ENCODE results near the gene GLG1. TPM values are rescaled to one million over a fixed set of nuclear protein-coding genes. Genes with fewer than 3 reads are reported as not detected.
"Not testable (repeated sequence)": the region's sequence is repeated elsewhere in the genome, so short reads cannot be mapped to it uniquely, and the experiment has no call there.

The GLG1 gene
- total RNA-seq, 4 donors from 2014 or later = 53.0 to 272 (median 127) TPM

DNA sequence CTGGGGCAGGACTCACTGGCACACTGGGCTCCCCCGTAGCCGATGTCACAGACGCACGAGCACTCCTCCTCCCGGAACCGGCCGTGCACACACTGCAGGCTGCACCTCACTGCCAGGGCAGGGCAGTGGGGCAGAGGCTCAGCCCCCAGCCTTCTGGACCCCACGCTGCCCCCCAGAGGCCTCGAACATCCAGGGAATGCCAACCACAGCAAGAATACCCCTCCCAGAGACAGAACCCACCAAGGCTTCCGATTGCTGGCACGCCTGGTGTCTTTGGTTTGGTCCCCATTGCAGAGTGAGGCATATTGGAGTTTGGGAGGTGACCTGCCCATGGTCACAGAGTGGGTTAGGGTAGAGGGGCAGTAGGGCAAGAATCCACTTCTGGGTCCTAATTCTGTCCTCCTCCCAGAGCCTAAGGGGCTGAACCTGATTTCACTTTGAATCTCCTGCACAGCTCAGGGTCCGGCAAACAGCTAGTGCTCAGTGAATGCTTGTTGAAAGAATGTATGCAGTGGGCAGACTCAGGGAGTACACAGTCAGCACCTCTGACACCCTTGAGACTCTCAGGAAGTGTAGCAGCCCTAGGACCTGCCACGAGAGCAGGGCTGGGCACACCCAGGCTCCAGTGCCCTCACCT lies 194.7 kb downstream of the GLG1 start:
- intact Hi-C loops (cut with DNase I; ENCODE audit: low total_unique reads); H3K4me1 ChIP-seq; H3K9me3 ChIP-seq; H3K36me3 ChIP-seq; H3K4me3 ChIP-seq; H3K27me3 ChIP-seq; H3K27ac ChIP-seq: not testable (repeated sequence)
- peak in 1 of 2 donors; percentile 4 for DNase-seq

DNA sequence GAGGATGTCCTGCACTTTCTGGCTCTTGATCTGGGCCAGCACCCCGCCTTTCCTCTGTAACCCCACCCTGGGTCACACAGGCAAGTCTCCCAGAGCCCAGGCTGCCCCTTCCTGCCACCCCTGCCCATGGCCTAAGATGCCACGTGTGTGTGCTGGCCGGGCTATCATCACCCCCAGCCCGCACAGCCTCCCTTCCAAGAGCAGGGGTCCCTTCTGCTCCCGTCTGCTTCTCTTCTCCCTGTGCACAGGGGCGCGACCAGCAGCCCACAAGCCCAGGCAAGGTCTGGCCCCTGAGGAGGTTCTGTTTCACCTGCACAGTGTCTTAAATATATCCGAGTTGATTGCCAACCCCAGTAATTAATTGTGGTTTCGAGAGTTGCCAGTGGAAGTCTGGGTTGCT lies 195.9 kb downstream of the GLG1 start:
- H3K27me3 ChIP-seq; H3K36me3 ChIP-seq; H3K4me1 ChIP-seq; H3K4me3 ChIP-seq; intact Hi-C loops (cut with DNase I; ENCODE audit: low total_unique reads); H3K27ac ChIP-seq; H3K9me3 ChIP-seq: not testable (repeated sequence)
- DNase-seq = peak in 1 of 2 donors; percentile 16

DNA sequence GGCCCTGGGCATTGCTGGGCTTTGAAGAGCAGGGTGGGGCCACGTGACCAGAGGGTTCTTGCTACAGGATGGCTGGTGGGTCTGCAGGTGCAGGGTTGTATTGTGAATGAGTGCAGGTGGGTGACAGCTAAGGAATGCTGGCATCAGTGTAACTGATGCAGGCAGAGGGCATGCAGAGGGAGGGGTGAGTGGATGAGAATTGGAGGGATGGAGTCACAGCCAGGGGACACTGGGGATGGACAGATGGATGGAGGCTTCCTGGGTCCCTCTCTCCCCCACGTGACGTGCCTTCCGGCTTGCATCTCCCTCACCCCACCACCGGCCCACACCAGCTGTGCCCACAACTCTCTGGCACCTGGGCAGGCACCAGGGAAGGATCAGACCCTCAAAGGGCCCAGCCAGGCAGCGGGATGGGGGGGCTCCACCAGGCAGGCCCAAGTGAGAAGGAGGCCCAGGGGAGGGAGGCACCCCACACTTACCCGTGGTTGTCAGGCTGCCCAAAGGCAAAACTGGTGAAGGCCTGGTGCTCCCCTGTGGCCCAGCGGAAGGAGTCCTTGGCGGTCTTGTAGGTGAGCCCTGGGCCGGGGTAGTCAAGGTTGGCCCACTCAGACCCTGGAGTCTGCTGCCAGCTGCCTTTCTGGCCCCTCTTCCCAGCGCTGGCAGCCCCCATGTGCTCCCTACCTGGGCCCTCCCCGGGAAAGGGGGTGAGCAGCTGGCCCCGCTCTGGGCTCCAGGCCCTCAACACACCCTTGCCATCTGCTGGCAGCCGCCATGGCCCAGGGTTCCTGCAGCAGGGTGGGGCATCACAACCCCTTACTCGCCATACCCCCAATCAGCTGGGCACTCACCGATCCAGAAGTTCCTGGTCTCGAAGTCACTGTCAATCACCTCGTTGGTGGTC lies 196.6 kb downstream of the GLG1 start:
- H3K36me3 ChIP-seq; intact Hi-C loops (cut with DNase I; ENCODE audit: low total_unique reads); H3K4me3 ChIP-seq; H3K9me3 ChIP-seq; H3K4me1 ChIP-seq; H3K27me3 ChIP-seq; H3K27ac ChIP-seq: not testable (repeated sequence)
- DNase-seq = peak in 1 of 2 donors; percentile 22

DNA sequence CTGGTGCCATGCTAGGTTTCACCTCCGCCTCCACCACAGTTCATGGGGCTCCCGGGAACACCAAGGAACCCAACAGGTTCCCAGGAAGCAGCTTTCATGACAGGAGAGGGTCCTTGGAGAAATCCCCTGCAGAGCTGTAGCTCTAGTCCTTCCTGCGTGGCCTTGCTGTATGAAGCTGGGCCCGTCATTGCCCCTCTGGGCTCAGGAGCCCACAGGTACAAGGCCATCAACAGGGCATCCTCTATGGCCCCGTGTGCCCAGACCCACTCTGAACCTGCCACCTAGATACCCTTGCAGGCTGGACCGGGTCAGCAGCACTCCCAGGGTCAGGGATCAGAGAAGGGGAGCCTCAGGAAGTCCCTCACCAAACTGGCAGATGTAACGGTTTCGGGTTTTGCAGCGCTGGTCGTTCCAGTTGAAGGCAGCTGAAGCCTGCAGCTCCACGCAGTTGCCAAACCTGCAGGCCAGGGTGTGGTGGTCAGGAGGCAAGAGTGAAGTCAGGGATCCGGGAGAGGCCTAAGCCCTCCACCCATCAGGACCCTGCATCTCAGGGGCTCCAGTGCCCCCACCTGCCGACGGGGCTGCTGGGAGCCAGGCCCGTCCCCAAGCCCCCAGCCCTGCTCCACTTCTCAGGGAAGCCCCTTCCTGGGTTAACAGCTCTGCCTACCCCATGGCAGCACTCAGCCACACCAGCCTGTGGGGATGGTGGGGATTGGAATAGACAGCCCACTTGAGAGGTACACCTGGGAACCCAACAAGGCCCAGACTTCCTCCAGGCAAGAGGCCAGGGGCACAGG lies 197.5 kb downstream of the GLG1 start:
- H3K9me3 ChIP-seq; H3K4me1 ChIP-seq; intact Hi-C loops (cut with DNase I; ENCODE audit: low total_unique reads); H3K4me3 ChIP-seq; H3K27me3 ChIP-seq; H3K27ac ChIP-seq; H3K36me3 ChIP-seq: not testable (repeated sequence)
- peak in 1 of 2 donors; percentile 16 for DNase-seq

DNA sequence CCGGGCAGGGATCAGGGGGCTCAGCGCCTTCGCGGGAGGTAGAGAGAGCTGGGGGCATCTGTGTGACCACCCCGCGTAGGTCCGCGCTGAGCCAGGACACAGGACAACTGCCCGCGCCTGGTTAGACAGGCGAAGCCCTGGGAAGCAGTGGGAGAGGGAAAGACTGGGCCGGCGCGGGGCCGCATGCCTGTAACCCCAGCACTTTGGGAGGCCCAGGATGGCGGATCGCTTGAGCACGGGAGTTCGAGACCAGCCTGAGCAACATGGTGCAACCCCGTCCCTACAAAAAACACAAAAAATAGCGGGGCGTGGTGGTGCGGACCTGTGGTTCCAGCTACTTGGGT lies 199.6 kb downstream of the GLG1 start:
- intact Hi-C loops (cut with DNase I; ENCODE audit: low total_unique reads); H3K9me3 ChIP-seq; H3K27me3 ChIP-seq; H3K36me3 ChIP-seq; H3K4me1 ChIP-seq: not testable (repeated sequence)
- H3K4me3 ChIP-seq = peak overlapping the region; percentile 18 to 37
- peak overlapping the region; percentile 77 to 87 for H3K27ac ChIP-seq
- DNase-seq = peak in 1 of 2 donors; percentile 63

DNA sequence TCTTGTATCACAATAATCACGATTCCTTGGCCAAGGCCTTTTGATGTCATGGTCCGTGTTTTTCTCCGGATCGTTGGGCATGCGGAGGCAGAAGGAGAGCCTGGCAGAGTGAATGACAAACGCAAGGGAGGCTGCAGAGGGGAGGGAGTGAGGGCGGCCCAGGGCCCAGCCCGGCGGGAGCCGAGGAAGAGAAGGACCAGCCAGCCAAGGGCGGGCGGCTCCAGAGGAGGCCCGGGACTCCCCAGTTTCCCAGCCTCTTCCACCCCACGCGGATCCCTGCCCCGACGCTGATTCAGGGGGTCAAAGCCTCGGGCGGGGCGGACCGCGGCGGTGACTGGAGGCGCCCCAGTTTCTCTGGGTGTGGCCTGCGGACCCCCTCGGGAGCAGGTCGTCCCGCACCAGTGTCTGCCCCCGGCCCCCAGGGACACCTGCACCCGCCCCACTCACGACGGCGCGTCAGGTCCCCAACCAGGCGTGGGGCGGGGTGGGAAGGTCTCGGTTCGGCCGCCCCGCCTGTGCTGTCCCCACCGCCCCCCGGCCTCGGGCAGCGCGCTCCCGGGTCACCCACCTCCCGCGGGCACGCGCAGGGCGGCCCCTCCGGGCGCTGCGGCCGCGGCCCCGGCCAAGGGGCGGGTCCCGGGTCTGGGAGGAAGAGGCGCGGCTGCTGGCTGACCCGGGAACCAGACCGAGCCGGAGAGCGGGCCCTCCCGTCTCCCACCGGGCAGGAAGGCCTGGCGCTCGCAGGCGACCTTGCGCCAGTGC lies 200.1 kb downstream of the GLG1 start:
- peak in 1 of 2 donors; percentile 81 for DNase-seq
- H3K4me1 ChIP-seq; H3K9me3 ChIP-seq; H3K36me3 ChIP-seq; intact Hi-C loops (cut with DNase I; ENCODE audit: low total_unique reads); H3K27me3 ChIP-seq: not testable (repeated sequence)
- Histone ChIP-seq H3K4me3 (peak overlapping the region; percentile 24 to 37), H3K27ac (peak overlapping the region; percentile 77 to 87)

DNA sequence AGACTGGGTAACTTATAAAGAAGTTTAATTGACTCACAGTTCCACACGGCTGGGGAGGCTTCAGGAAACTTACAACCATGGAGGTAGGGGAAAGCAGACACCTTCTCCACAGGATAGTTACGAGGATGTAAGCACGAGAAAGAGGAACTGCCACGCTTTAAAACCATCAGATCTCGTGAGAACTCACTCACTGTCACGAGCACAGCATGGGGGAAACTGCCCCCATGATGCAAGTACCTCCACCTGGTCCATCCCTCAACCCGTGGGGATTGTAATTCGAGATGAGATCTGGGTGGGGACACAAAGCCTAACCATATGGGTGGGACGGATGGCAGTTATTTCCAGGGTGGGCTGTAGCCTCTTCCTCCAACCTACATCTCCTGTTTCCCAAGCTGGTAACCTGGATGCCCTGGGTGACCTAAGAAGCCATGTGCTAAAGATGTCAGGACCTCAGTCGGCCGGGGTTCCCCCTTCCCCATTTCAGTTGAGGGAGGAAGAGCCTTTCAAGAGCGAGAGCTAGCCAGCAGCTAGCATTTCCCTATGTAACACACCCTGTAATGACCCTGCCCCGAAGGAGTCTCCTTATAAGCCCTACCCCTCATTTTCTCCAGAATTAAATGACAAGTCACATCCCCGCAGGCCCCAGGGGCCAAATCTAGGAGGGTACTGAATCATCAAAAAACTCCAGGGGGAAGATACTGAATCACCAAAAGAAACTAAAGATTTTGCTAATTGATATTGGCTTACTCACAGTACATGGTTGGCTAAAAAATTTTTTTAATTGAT lies 202.6 kb downstream of the GLG1 start:
- DNase-seq; H3K4me1 ChIP-seq; H3K36me3 ChIP-seq; H3K27ac ChIP-seq; H3K9me3 ChIP-seq; H3K27me3 ChIP-seq; H3K4me3 ChIP-seq; intact Hi-C loops (cut with DNase I; ENCODE audit: low total_unique reads): not testable (repeated sequence)

DNA sequence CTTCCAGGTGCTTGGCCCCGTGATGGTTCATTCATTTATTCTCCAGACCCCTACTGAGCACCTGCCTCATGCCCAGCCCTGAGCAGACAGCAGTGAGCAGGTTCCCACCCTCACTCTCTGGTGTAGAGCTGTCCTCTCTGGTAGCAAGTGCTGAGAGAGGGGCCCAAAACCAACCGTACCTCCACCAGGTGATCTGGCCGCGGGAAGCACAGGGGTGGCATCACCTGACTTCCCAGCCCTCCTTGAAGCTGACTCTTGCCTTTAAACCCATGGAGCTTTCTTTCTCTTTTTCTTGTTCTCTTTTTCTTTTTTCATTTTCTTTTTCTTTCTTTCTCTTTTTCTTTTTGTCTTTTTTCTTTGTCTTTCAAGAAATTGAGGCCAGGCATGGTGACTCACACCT lies 206.7 kb downstream of the GLG1 start:
- H3K9me3 ChIP-seq; H3K36me3 ChIP-seq; H3K27me3 ChIP-seq; intact Hi-C loops (cut with DNase I; ENCODE audit: low total_unique reads); H3K27ac ChIP-seq; H3K4me1 ChIP-seq; H3K4me3 ChIP-seq: not testable (repeated sequence)
- DNase-seq = peak in 1 of 2 donors; percentile 10

DNA sequence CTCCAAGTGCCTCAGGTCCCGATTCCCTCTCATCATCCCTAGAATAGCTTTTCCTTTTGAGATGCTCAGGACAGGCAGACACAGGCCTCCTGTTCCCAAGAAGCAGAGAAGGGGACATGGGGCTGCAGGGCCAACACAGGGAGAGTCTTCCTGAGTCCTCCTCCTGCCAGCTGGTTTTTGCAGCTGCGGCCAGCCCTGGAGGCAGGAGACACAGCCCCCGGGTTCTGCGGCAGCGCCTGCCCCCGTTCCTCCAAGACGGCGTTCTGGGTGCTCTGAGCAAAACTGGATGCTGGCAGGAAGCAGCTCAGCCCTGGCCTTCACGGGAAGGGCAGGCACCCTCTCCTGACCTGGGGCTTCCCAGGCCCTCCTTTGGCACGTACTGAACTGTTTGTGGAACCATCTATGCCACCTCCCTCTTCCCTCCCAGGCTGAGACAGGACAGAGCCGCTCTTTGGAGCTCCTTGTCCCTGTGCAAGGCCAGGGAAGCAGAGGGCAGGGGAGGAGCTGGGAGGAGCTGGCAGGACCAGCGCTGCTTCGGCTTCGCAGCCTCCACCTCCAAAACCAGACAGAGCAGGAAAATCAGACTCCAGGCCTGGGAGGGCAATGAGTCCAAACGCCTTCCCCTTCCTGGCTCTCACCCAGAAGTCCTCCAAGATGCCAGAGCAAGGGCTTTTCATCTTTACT lies 208.6 kb downstream of the GLG1 start:
- H3K4me1 ChIP-seq; intact Hi-C loops (cut with DNase I; ENCODE audit: low total_unique reads); H3K27me3 ChIP-seq; H3K4me3 ChIP-seq; H3K9me3 ChIP-seq; H3K36me3 ChIP-seq: not testable (repeated sequence)
- DNase-seq = peak in 1 of 2 donors; percentile 60
- peak overlapping the region; percentile 47 to 57 for H3K27ac ChIP-seq
